KMS-11 (cell line): ENCODE results near the gene BPIFA3.

ENCODE experiments used
- H2AFZ ChIP-seq: fragments of 200-600 bp; sonication (generic); 2 replicates; pipeline ENCODE4 v1.6.1; 2016; ENCODE audit warnings: antibody characterized with exemption, mixed run types, low read depth
- H3K27ac ChIP-seq: fragments of 200-600 bp; sonication (generic); 2 replicates; pipeline ENCODE4 v1.6.1; 2016; ENCODE audit warnings: mild to moderate bottlenecking, mixed run types
- H3K27me3 ChIP-seq: fragments of 200-600 bp; sonication (generic); 2 replicates; pipeline ENCODE4 v1.6.1; 2017; ENCODE audit warnings: mild to moderate bottlenecking, low read depth, mixed run types, moderate library complexity; ENCODE audit not compliant: insufficient read depth
- H3K36me3 ChIP-seq: fragments of 200-600 bp; sonication (generic); 2 replicates; pipeline ENCODE4 v1.6.1; 2017; ENCODE audit warnings: mild to moderate bottlenecking, mixed run types; ENCODE audit not compliant: insufficient read depth
- H3K4me1 ChIP-seq: fragments of 200-600 bp; sonication (generic); 2 replicates; pipeline ENCODE4 v1.6.1; 2016; ENCODE audit warnings: mild to moderate bottlenecking, low read depth, mixed run types; ENCODE audit not compliant: poor library complexity, severe bottlenecking
- H3K4me2 ChIP-seq: fragments of 200-600 bp; sonication (generic); 2 replicates; pipeline ENCODE4 v1.7.0; 2016; ENCODE audit warnings: mild to moderate bottlenecking, mixed run types
- H3K4me3 ChIP-seq: fragments of 200-600 bp; sonication (generic); IDR thresholded peaks from 2 replicates; pipeline ENCODE4 v1.6.1; 2017; ENCODE audit warnings: low read depth, low read length, mixed read lengths; ENCODE audit not compliant: insufficient read depth
- H3K79me2 ChIP-seq: fragments of 200-600 bp; sonication (generic); 2 replicates; pipeline ENCODE4 v1.6.1; 2016; ENCODE audit warnings: low read depth, mixed run types; ENCODE audit not compliant: insufficient read depth
- H3K9ac ChIP-seq: fragments of 200-600 bp; sonication (generic); 2 replicates; pipeline ENCODE4 v1.6.1; 2016; ENCODE audit warnings: mild to moderate bottlenecking, mixed run types
- H4K20me1 ChIP-seq: fragments of 200-600 bp; sonication (generic); 2 replicates; pipeline ENCODE4 v1.6.1; 2016; ENCODE audit warnings: mild to moderate bottlenecking, mixed run types; ENCODE audit not compliant: insufficient read depth
- TF ChIP-seq, protein P1 (sequence below): fragments of 200-600 bp; sonication (generic); conservative IDR thresholded peaks from 2 replicates; pipeline ENCODE4 v1.6.1; 2017; ENCODE audit warnings: low read depth, mild to moderate bottlenecking, antibody characterized with exemption, low read length, moderate library complexity, mixed read lengths

The BPIFA3 gene

DNA sequence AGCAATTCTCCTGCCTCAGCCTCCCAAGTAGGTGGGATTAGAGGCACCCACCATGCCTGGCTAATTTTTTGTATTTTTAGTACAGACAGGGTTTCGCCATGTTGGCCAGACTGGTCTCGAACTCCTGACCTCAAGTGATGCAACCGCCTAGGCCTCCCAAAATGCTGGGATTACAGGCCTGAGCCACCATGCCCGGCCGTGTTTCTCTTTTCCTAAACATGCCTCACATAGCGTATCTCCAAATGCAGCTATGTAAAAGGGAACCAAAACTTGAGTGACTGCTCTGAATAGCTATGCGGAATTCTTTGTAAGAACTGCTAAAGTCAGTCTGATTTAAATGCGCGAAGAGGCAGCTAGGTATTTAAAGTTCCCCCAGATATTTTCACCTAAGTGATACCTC lies 28.7 kb upstream of the BPIFA3 start:
- no peak overlapping the region for H3K4me2 ChIP-seq
- no peaks in the 10 kb centered on the region for H3K4me1 ChIP-seq
- H3K36me3 ChIP-seq = no peaks in the 10 kb centered on the region
- TF ChIP-seq, protein P1, sequence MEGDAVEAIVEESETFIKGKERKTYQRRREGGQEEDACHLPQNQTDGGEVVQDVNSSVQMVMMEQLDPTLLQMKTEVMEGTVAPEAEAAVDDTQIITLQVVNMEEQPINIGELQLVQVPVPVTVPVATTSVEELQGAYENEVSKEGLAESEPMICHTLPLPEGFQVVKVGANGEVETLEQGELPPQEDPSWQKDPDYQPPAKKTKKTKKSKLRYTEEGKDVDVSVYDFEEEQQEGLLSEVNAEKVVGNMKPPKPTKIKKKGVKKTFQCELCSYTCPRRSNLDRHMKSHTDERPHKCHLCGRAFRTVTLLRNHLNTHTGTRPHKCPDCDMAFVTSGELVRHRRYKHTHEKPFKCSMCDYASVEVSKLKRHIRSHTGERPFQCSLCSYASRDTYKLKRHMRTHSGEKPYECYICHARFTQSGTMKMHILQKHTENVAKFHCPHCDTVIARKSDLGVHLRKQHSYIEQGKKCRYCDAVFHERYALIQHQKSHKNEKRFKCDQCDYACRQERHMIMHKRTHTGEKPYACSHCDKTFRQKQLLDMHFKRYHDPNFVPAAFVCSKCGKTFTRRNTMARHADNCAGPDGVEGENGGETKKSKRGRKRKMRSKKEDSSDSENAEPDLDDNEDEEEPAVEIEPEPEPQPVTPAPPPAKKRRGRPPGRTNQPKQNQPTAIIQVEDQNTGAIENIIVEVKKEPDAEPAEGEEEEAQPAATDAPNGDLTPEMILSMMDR = no peak
- no peaks in the 10 kb centered on the region for H4K20me1 ChIP-seq
- H3K9ac ChIP-seq = no peak overlapping the region
- H3K27ac ChIP-seq = no peak overlapping the region
- H3K4me3 ChIP-seq = no peak overlapping the region
- H2AFZ ChIP-seq = no peak overlapping the region
- H3K79me2 ChIP-seq = no peaks in the 10 kb centered on the region
- peaks cover 5% of the 10 kb centered on the region; the same call in 1 of the 2 replicates for H3K27me3 ChIP-seq

DNA sequence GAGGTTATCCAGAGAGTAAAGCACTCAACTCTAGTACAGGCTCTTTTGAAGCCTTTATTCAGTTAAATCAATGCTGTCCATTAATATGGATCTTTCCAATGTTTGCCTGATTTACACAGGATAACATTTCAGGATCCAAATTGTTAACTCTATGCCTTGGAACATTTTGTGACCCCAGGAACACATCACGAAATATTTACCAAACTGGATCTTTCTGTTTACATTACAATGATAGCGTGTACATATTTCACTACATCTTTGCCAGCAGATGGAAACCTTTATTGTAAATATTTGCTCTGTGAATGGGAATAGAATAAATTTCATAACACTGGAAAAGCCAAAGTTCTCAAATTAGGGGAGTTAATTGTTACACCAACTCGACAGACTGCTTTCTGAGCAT lies 25.7 kb upstream of the BPIFA3 start:
- no peak overlapping the region for H3K27ac ChIP-seq
- H3K4me2 ChIP-seq = no peak overlapping the region
- TF ChIP-seq, protein P1 = no peak
- H3K4me3 ChIP-seq = no peak overlapping the region
- H3K79me2 ChIP-seq = no peaks in the 10 kb centered on the region
- H3K9ac ChIP-seq = no peak overlapping the region
- no peak overlapping the region for H2AFZ ChIP-seq
- peaks cover 26% of the 10 kb centered on the region; the same call in 1 of the 2 replicates for H3K27me3 ChIP-seq
- H3K36me3 ChIP-seq = no peaks in the 10 kb centered on the region
- no peaks in the 10 kb centered on the region for H3K4me1 ChIP-seq
- H4K20me1 ChIP-seq = no peaks in the 10 kb centered on the region

DNA sequence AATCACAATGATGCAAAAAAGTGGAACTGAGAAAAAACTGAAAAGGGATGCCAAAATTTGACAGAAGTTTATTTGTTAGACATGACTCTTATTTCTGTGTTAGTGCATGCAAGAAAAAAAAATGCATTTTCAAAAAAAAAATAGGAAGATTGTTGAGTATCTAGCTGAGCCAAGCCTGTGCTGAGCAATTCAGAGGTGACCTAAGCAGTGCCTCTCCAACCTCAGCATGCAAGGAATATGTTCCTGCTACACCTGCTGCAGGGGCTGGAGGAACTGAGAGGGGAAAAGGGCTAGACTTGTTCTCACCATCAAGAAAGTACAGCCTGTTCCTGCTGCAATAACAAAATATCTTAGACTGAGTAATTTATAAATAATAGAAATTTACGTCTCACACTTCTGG lies 25.2 kb upstream of the BPIFA3 start:
- TF ChIP-seq, protein P1 = no peak
- H2AFZ ChIP-seq = no peak overlapping the region
- no peaks in the 10 kb centered on the region for H4K20me1 ChIP-seq
- H3K4me2 ChIP-seq = no peak overlapping the region
- no peak overlapping the region for H3K27ac ChIP-seq
- H3K79me2 ChIP-seq = no peaks in the 10 kb centered on the region
- H3K4me1 ChIP-seq = no peaks in the 10 kb centered on the region
- H3K4me3 ChIP-seq = no peak overlapping the region
- H3K36me3 ChIP-seq = no peaks in the 10 kb centered on the region
- no peak overlapping the region for H3K9ac ChIP-seq
- H3K27me3 ChIP-seq = peaks cover 26% of the 10 kb centered on the region; the same call in 1 of the 2 replicates

DNA sequence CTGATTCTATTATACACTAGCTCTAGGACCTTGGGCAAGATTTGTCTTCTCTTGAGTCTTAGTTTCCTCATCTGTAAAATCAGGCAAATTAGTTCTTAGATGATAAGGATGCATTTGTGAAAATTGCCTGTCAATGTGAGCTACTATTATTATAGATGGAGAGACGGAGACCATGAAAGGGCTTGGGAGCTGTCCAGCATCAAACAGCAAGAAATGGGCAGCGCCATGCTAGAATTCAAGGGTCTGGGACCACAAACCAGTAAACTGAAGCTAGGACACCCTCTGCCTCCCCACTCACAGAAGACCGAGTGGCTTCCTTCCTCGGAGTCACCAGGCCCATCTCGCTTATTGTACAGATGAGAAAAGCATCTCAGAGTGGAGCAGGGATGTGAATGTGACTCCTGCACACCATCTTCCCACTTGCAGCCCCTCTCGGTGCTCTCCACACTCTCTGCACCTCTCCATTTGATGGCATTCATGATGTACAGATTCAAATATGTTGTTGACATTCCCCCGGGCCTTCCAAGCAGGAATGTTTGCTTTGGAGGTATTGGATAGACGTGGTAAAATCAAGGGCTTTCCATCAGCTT lies 24.1 kb upstream of the BPIFA3 start:
- H3K79me2 ChIP-seq = no peaks in the 10 kb centered on the region
- TF ChIP-seq, protein P1 = no peak
- no peak overlapping the region for H3K4me2 ChIP-seq
- H3K9ac ChIP-seq = no peak overlapping the region
- H3K36me3 ChIP-seq = no peaks in the 10 kb centered on the region
- H4K20me1 ChIP-seq = no peaks in the 10 kb centered on the region
- H3K27ac ChIP-seq = no peak overlapping the region
- H3K4me1 ChIP-seq = no peaks in the 10 kb centered on the region
- H2AFZ ChIP-seq = no peak overlapping the region
- no peak overlapping the region for H3K4me3 ChIP-seq
- peaks cover 26% of the 10 kb centered on the region; the same call in 1 of the 2 replicates for H3K27me3 ChIP-seq
